ENCODE measurements around the gene CEP152. TPM values are rescaled to one million over a fixed set of nuclear protein-coding genes. Genes with fewer than 3 reads are reported as not detected.

Gene CEP152
- polyA plus RNA-seq, 3 donors: 1.0 to 3.8 (median 1.4) TPM

DNA sequence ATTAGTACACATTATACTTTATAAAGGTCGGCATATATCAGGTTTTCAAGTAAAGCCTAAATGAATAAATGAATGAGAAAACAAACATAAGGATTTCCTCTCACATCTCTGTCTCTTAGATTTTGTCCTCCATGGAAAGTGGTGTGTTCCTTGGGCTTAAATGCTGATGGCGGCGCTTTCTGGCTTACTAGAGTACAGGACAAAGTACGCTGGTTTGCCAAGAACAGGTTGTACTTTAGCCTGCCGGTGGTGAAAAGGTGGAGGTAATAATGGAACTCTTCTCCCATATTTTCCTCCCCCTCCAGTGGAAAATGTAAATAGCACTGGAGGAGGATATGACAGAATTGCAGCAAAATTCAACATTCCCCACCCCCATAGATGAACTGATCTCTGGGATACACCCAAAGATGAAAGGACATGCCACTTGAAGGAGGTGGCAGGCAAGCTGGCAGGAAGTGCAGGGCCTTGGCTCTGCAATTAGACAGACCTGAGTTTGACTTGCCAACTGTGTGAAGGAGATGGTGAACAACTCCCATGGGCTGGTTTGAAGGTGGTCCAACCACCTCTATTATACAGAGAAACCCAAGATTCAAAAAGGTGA, 29.3 kb downstream of the CEP152 start:
- Histone ChIP-seq H2AFZ (ENCODE audit: insufficient read depth, low read depth, low read length, poor library complexity, severe bottlenecking) (no peak overlapping the region), H3K4me3 (replicated peaks in 1 of 3; ENCODE audit: low read depth in 2 of 3, low read length in 3 of 3) (no peak overlapping the region), H3K9ac (ENCODE audit: insufficient read depth, low read length, poor library complexity, severe bottlenecking) (no peak overlapping the region), H3K9me3 (replicated peaks in 1 of 2; ENCODE audit: control insufficient read depth in 1 of 2, insufficient read depth in 1 of 2, low read length in 2 of 2) (no peaks in the 10 kb centered on the region), H3K4me2 (replicated peaks; ENCODE audit: extremely low read depth, low read length, poor library complexity, severe bottlenecking) (no peak overlapping the region), H3K36me3 (replicated peaks in 1 of 2; ENCODE audit: control insufficient read depth in 1 of 2, insufficient read depth in 2 of 2, low read length in 2 of 2) (peaks cover 47 to 92% of the 10 kb centered on the region in 2 donors), H3K79me2 (ENCODE audit: insufficient read depth, low read length) (no peaks in the 10 kb centered on the region), H3K27me3 (ENCODE audit: control insufficient read depth in 2 of 2, insufficient read depth in 2 of 2, low read length in 2 of 2) (no peaks in the 10 kb centered on the region), H3K4me1 (ENCODE audit: control insufficient read depth in 1 of 2, insufficient read depth in 2 of 2, low read length in 2 of 2) (no peaks in the 10 kb centered on the region), H3K27ac (ENCODE audit: low read depth in 1 of 2, low read length in 2 of 2) (peak overlapping the region in 1 of 2 donors; percentile 29), H4K20me1 (ENCODE audit: insufficient read depth, low read length) (no peaks in the 10 kb centered on the region)
- H3K4me3 Mint-ChIP-seq: no peak overlapping the region
- H3K9me3 Mint-ChIP-seq: no peaks in the 10 kb centered on the region
- no CpG with 5 or more reads among the region's 5 CpGs for WGBS (ENCODE audit: insufficient coverage)
- H3K27ac Mint-ChIP-seq: peak overlapping the region in 1 of 7 donors; percentile 5
- peaks cover 70 to 78% of the 10 kb centered on the region in 2 donors for H3K36me3 Mint-ChIP-seq
- H3K4me1 Mint-ChIP-seq: no peaks in the 10 kb centered on the region
- H3K27me3 Mint-ChIP-seq (ENCODE audit: low read depth in 3 of 3): no peaks in the 10 kb centered on the region
- TF ChIP-seq, protein P1, sequence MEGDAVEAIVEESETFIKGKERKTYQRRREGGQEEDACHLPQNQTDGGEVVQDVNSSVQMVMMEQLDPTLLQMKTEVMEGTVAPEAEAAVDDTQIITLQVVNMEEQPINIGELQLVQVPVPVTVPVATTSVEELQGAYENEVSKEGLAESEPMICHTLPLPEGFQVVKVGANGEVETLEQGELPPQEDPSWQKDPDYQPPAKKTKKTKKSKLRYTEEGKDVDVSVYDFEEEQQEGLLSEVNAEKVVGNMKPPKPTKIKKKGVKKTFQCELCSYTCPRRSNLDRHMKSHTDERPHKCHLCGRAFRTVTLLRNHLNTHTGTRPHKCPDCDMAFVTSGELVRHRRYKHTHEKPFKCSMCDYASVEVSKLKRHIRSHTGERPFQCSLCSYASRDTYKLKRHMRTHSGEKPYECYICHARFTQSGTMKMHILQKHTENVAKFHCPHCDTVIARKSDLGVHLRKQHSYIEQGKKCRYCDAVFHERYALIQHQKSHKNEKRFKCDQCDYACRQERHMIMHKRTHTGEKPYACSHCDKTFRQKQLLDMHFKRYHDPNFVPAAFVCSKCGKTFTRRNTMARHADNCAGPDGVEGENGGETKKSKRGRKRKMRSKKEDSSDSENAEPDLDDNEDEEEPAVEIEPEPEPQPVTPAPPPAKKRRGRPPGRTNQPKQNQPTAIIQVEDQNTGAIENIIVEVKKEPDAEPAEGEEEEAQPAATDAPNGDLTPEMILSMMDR (IDR thresholded peaks at IDR 0.05): no peak
- intact Hi-C loops (cut with micrococcal nuclease): no loop called here
- no peak for DNase-seq

DNA sequence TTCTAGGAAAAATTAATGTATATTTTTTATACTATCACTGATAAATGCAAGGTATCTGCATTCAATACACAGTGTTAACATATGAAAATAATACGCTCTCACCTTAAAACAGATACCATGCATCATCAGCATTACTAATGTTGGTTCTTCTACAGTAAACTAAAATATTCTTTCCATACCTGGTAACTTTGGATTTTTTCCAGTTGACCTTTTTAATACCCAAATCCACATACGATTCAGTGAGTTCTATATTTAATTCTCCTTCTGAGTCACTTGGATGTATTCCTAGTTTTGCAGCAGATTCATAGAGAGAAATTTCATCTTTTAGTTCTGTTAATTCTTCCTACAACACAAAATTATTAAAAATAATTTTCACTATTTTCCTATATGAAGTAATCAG, 29.9 kb downstream of the CEP152 start:
- H3K79me2 ChIP-seq (ENCODE audit: insufficient read depth, low read length): no peaks in the 10 kb centered on the region
- H3K36me3 Mint-ChIP-seq: peaks cover 67 to 76% of the 10 kb centered on the region in 2 donors
- H3K4me2 ChIP-seq (replicated peaks; ENCODE audit: extremely low read depth, low read length, poor library complexity, severe bottlenecking): no peak overlapping the region
- no peaks in the 10 kb centered on the region for H4K20me1 ChIP-seq (ENCODE audit: insufficient read depth, low read length)
- H3K27ac ChIP-seq (ENCODE audit: low read depth in 1 of 2, low read length in 2 of 2): no peak overlapping the region
- no peaks in the 10 kb centered on the region for H3K4me1 ChIP-seq (ENCODE audit: control insufficient read depth in 1 of 2, insufficient read depth in 2 of 2, low read length in 2 of 2)
- no peaks in the 10 kb centered on the region for H3K27me3 ChIP-seq (ENCODE audit: control insufficient read depth in 2 of 2, insufficient read depth in 2 of 2, low read length in 2 of 2)
- H3K4me3 ChIP-seq (replicated peaks in 1 of 3; ENCODE audit: low read depth in 2 of 3, low read length in 3 of 3): no peak overlapping the region
- H2AFZ ChIP-seq (ENCODE audit: insufficient read depth, low read depth, low read length, poor library complexity, severe bottlenecking): no peak overlapping the region
- H3K27ac Mint-ChIP-seq: no peak overlapping the region
- H3K9ac ChIP-seq (ENCODE audit: insufficient read depth, low read length, poor library complexity, severe bottlenecking): no peak overlapping the region
- DNase-seq: no peak
- peaks cover 46 to 86% of the 10 kb centered on the region in 2 donors for H3K36me3 ChIP-seq (replicated peaks in 1 of 2; ENCODE audit: control insufficient read depth in 1 of 2, insufficient read depth in 2 of 2, low read length in 2 of 2)
- TF ChIP-seq, protein P1 (IDR thresholded peaks at IDR 0.05): no peak
- 100% methylated on average over 1 of the region's 2 CpGs for WGBS (ENCODE audit: insufficient coverage)
- no peaks in the 10 kb centered on the region for H3K9me3 ChIP-seq (replicated peaks in 1 of 2; ENCODE audit: control insufficient read depth in 1 of 2, insufficient read depth in 1 of 2, low read length in 2 of 2)
- H3K4me3 Mint-ChIP-seq: no peak overlapping the region
- intact Hi-C loops (cut with micrococcal nuclease): no loop called here
- H3K9me3 Mint-ChIP-seq: no peaks in the 10 kb centered on the region
- H3K4me1 Mint-ChIP-seq: no peaks in the 10 kb centered on the region
- no peaks in the 10 kb centered on the region for H3K27me3 Mint-ChIP-seq (ENCODE audit: low read depth in 3 of 3)
